GM23338 (cell line): Measurements from ENCODE around the gene RHOB. TPM values are rescaled to one million over a fixed set of nuclear protein-coding genes. Genes with fewer than 3 reads are reported as not detected.

ENCODE experiments used
- ATAC-seq: fragments of 200-7000 bp; cut with Tn5 transposase; 3 replicates; pipeline ENCODE4 v1.9.1; 2020
- DNase-seq: peaks from one replicate; pipeline ENCODE4 v3.0.0-alpha.2; 2015; ENCODE audit warnings: low spot score
- H2AFZ ChIP-seq: fragments of 200-600 bp; sonication (generic); 2 replicates; pipeline ENCODE4 v1.8.0; 2016; ENCODE audit warnings: antibody characterized with exemption, mild to moderate bottlenecking, moderate library complexity
- H3F3A ChIP-seq: fragments of 200-600 bp; sonication (generic); replicated peaks from 2 replicates; pipeline ENCODE4 v1.8.0; 2017; ENCODE audit warnings: antibody characterized with exemption, mixed run types, low read depth
- H3K27ac ChIP-seq: fragments of 200-600 bp; sonication (generic); 2 replicates; pipeline ENCODE4 v1.6.1; 2016; ENCODE audit warnings: low read depth
- H3K27me3 ChIP-seq: fragments of 200-600 bp; sonication (generic); 2 replicates; pipeline ENCODE4 v1.8.0; 2016; ENCODE audit warnings: mild to moderate bottlenecking, mixed run types, moderate library complexity; ENCODE audit not compliant: insufficient read depth
- H3K36me3 ChIP-seq: fragments of 200-600 bp; sonication (generic); 2 replicates; pipeline ENCODE4 v1.8.0; 2016; ENCODE audit warnings: mild to moderate bottlenecking; ENCODE audit not compliant: insufficient read depth
- H3K4me1 ChIP-seq: fragments of 200-600 bp; sonication (generic); 2 replicates; pipeline ENCODE4 v1.8.0; 2016; ENCODE audit warnings: mild to moderate bottlenecking, moderate library complexity; ENCODE audit not compliant: insufficient read depth
- H3K4me2 ChIP-seq: fragments of 200-600 bp; sonication (generic); 2 replicates; pipeline ENCODE4 v1.7.1; 2017; ENCODE audit warnings: mixed run types
- H3K4me3 ChIP-seq: fragments of 200-600 bp; sonication (generic); 2 replicates; pipeline ENCODE4 v1.6.1; 2016; ENCODE audit warnings: mixed run types
- H3K79me2 ChIP-seq: fragments of 200-600 bp; sonication (generic); replicated peaks from 2 replicates; pipeline ENCODE4 v1.8.0; 2017; ENCODE audit warnings: mild to moderate bottlenecking; ENCODE audit not compliant: insufficient read depth
- H3K9me2 ChIP-seq: fragments of 200-600 bp; sonication (generic); 2 replicates; pipeline ENCODE4 v1.8.0; 2017; ENCODE audit not compliant: insufficient read depth
- H4K20me1 ChIP-seq: fragments of 200-600 bp; sonication (generic); replicated peaks from 2 replicates; pipeline ENCODE4 v1.8.0; 2017; ENCODE audit warnings: mild to moderate bottlenecking; ENCODE audit not compliant: insufficient read depth
- H3K27ac Mint-ChIP-seq: 2 replicates; pipeline ENCODE4 v1.8.0; 2020; ENCODE audit warnings: inconsistent platforms, mild to moderate bottlenecking, moderate library complexity, mixed read lengths
- H3K27me3 Mint-ChIP-seq: 3 replicates; pipeline ENCODE4 v1.8.0; 2022; ENCODE audit warnings: low read depth, mild to moderate bottlenecking, moderate library complexity, mixed read lengths, inconsistent platforms; ENCODE audit not compliant: insufficient read depth, poor library complexity
- H3K36me3 Mint-ChIP-seq: 3 replicates; pipeline ENCODE4 v1.8.0; 2021; ENCODE audit warnings: low read depth, mild to moderate bottlenecking, inconsistent platforms, moderate library complexity, mixed read lengths
- H3K4me1 Mint-ChIP-seq: 3 replicates; pipeline ENCODE4 v1.8.0; 2020; ENCODE audit warnings: mild to moderate bottlenecking, inconsistent platforms, mixed read lengths
- H3K4me3 Mint-ChIP-seq: 3 replicates; pipeline ENCODE4 v1.8.0; 2021; ENCODE audit warnings: moderate library complexity, mild to moderate bottlenecking, inconsistent platforms, mixed read lengths
- H3K9me3 Mint-ChIP-seq: 3 replicates; pipeline ENCODE4 v1.8.0; 2020; ENCODE audit warnings: moderate library complexity, mild to moderate bottlenecking, inconsistent platforms, mixed read lengths
- CREB1 ChIP-seq: fragments of 250-450 bp; sonication (Bioruptor Pico); IDR thresholded peaks from 2 replicates; pipeline ENCODE4 v1.5.0; 2020; ENCODE audit warnings: low read depth, mild to moderate bottlenecking, moderate library complexity
- EZH2 ChIP-seq: fragments of 200-600 bp; sonication (generic); IDR thresholded peaks from one replicate; pipeline ENCODE4 v1.8.0; 2017; ENCODE audit warnings: antibody characterized with exemption, mild to moderate bottlenecking, low read depth; ENCODE audit not compliant: unreplicated experiment
- EZH2phosphoT487 ChIP-seq: fragments of 200-600 bp; sonication (generic); IDR thresholded peaks from one replicate; pipeline ENCODE4 v1.8.1; 2018; ENCODE audit warnings: antibody characterized with exemption; ENCODE audit not compliant: unreplicated experiment
- JUNB ChIP-seq: IDR thresholded peaks from one replicate; pipeline ENCODE4 v1.6.1; 2016; ENCODE audit warnings: antibody characterized with exemption; ENCODE audit not compliant: unreplicated experiment
- NANOG ChIP-seq: IDR thresholded peaks from 2 replicates; pipeline ENCODE4 v1.6.1; 2016; ENCODE audit warnings: antibody characterized with exemption, borderline replicate concordance
- POLR2AphosphoS5 ChIP-seq: IDR thresholded peaks from 2 replicates; pipeline ENCODE4 v1.6.1; 2016; ENCODE audit warnings: antibody characterized with exemption, low read depth
- STAT1 ChIP-seq: IDR thresholded peaks from one replicate; pipeline ENCODE4 v1.6.1; 2016; ENCODE audit warnings: antibody characterized with exemption; ENCODE audit not compliant: unreplicated experiment
- ZNF114 ChIP-seq: fragments of 250-450 bp; sonication (Bioruptor Pico); IDR thresholded peaks from 2 replicates; pipeline ENCODE4 v1.5.0; 2020; ENCODE audit warnings: mild to moderate bottlenecking, moderate library complexity
- ZNF331 ChIP-seq: fragments of 250-450 bp; sonication (Bioruptor Pico); IDR thresholded peaks from 2 replicates; pipeline ENCODE4 v1.5.0; 2020; ENCODE audit warnings: low read depth, mild to moderate bottlenecking, moderate library complexity
- ZNF462 ChIP-seq: fragments of 250-450 bp; sonication (Bioruptor Pico); IDR thresholded peaks from 2 replicates; pipeline ENCODE4 v1.5.0; 2020; ENCODE audit warnings: mild to moderate bottlenecking, moderate library complexity
- polyA plus RNA-seq: library from polyadenylated mRNA; unstranded; fragments of >200 nt; fragmentation: Nextera tagmentation; extraction: Ambion mirVana; gene quantifications from 2 replicates; pipeline ENCODE4 v1.2.1, GENCODE V29; 2016
- total RNA-seq: library from RNA; depleted of rRNA; stranded (reverse); fragments of >200 nt; shearing (Covaris generic); gene quantifications from 2 replicates; pipeline ENCODE4 v1.2.3, GENCODE V29; 2014
- TF ChIP-seq, protein P1 (sequence below): IDR thresholded peaks from 2 replicates; pipeline ENCODE4 v1.6.1; 2016; ENCODE audit warnings: antibody characterized with exemption
- TF ChIP-seq, protein P2 (sequence below): IDR thresholded peaks from one replicate; pipeline ENCODE4 v1.6.1; 2018; ENCODE audit warnings: antibody characterized with exemption; ENCODE audit not compliant: unreplicated experiment

The RHOB gene
- total and polyA plus RNA-seq, 2 experiments from 2014 or later = 6.6 to 26.9 TPM

DNA sequence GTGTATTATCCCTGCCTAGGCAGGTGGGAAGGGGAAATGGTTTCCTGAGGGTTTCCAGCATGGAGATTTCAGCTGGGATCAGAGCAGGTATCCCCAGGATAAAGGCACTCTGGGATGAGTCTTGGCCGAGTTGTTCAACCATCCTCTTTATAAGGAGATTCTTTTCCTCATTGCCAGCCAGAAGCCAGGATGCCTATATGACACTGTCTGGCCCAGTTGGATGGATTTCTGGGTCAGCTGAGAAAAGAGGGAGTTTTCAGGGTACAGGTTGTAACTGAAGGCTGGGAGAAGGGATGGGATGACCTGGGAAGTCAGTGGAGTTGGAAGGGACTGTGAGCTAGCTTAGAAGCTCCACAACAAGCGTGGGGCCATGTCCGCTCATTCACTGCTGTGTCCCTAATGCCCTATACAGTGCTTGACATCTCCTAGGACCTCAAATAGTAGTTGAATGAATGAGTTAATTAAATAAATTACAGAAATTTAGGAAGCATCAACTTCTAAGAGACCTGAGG, 8.3 kb downstream of the RHOB start:
- H3K4me1 ChIP-seq = no peaks in the 10 kb centered on the region; the same call in 1 of the 2 replicates
- no peak overlapping the region for H3K27ac ChIP-seq
- H3F3A ChIP-seq = no peaks in the 10 kb centered on the region
- H3K4me3 ChIP-seq = no peak overlapping the region
- peaks cover 18% of the 10 kb centered on the region for H3K4me1 Mint-ChIP-seq
- no peaks in the 10 kb centered on the region for H3K9me2 ChIP-seq
- H2AFZ ChIP-seq = no peak overlapping the region
- peaks cover 7% of the 10 kb centered on the region for H3K27me3 Mint-ChIP-seq
- no peaks in the 10 kb centered on the region for H4K20me1 ChIP-seq
- peaks cover 18% of the 10 kb centered on the region for H3K27me3 ChIP-seq
- no peaks in the 10 kb centered on the region; the same call in 2 of the 3 replicates for H3K9me3 Mint-ChIP-seq
- no peaks in the 10 kb centered on the region for H3K79me2 ChIP-seq
- H3K4me3 Mint-ChIP-seq = no peak overlapping the region
- no peaks in the 10 kb centered on the region for H3K36me3 ChIP-seq
- H3K36me3 Mint-ChIP-seq = no peaks in the 10 kb centered on the region
- H3K27ac Mint-ChIP-seq = no peak overlapping the region
- no peak for DNase-seq
- no peak for TF ChIP-seq EZH2
- TF ChIP-seq NANOG = no peak
- TF ChIP-seq, protein P1, sequence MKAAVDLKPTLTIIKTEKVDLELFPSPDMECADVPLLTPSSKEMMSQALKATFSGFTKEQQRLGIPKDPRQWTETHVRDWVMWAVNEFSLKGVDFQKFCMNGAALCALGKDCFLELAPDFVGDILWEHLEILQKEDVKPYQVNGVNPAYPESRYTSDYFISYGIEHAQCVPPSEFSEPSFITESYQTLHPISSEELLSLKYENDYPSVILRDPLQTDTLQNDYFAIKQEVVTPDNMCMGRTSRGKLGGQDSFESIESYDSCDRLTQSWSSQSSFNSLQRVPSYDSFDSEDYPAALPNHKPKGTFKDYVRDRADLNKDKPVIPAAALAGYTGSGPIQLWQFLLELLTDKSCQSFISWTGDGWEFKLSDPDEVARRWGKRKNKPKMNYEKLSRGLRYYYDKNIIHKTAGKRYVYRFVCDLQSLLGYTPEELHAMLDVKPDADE = no peak
- TF ChIP-seq ZNF331 (CRISPR knock-in tag) = no peak
- no peak for TF ChIP-seq CREB1 (CRISPR knock-in tag)
- TF ChIP-seq EZH2phosphoT487 = no peak
- TF ChIP-seq ZNF114 (CRISPR knock-in tag) = no peak
- TF ChIP-seq, protein P2, sequence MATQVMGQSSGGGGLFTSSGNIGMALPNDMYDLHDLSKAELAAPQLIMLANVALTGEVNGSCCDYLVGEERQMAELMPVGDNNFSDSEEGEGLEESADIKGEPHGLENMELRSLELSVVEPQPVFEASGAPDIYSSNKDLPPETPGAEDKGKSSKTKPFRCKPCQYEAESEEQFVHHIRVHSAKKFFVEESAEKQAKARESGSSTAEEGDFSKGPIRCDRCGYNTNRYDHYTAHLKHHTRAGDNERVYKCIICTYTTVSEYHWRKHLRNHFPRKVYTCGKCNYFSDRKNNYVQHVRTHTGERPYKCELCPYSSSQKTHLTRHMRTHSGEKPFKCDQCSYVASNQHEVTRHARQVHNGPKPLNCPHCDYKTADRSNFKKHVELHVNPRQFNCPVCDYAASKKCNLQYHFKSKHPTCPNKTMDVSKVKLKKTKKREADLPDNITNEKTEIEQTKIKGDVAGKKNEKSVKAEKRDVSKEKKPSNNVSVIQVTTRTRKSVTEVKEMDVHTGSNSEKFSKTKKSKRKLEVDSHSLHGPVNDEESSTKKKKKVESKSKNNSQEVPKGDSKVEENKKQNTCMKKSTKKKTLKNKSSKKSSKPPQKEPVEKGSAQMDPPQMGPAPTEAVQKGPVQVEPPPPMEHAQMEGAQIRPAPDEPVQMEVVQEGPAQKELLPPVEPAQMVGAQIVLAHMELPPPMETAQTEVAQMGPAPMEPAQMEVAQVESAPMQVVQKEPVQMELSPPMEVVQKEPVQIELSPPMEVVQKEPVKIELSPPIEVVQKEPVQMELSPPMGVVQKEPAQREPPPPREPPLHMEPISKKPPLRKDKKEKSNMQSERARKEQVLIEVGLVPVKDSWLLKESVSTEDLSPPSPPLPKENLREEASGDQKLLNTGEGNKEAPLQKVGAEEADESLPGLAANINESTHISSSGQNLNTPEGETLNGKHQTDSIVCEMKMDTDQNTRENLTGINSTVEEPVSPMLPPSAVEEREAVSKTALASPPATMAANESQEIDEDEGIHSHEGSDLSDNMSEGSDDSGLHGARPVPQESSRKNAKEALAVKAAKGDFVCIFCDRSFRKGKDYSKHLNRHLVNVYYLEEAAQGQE = no peak
- TF ChIP-seq ZNF462 (CRISPR knock-in tag) = no peak
- no peak for TF ChIP-seq JUNB
- TF ChIP-seq STAT1 = no peak
- TF ChIP-seq POLR2AphosphoS5 = no peak
- no peak overlapping the region for H3K4me2 ChIP-seq
- no peak for ATAC-seq
